Measurements from ENCODE around the gene SLC51B.
A peak's percentile ranks its signal among the peaks of the same experiment; 100 is the strongest.
"Not testable (repeated sequence)": the region's sequence is repeated elsewhere in the genome, so short reads cannot be mapped to it uniquely, and the experiment has no call there.

SLC51B gene

DNA sequence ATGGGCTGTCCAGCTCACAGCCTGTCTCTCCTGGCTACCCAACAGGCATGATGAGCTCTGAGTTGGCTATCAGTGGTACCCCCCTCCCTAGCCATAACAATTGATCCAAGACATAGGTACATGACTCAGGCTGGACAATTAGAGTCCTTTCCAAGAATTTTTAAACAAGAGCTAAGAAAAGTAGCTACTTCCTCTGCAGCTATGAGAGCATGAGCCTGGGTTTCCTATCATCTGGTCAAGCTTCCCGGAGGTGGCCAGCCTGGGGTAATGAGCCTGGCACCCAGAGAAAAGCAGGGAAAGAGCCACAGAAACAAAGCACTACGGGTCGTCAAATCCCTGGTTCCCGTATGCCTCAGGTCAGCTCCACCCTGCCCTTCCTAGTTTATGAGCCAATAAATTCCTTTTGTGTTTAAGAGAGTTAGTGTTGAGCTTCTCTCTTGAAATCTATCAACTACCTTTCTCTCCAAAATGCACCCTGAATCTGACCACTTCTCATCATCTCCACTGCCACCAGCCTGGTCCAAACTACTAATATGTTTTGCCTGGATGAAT, 2.3 kb upstream of the SLC51B start:
- DNase-seq = no peak

DNA sequence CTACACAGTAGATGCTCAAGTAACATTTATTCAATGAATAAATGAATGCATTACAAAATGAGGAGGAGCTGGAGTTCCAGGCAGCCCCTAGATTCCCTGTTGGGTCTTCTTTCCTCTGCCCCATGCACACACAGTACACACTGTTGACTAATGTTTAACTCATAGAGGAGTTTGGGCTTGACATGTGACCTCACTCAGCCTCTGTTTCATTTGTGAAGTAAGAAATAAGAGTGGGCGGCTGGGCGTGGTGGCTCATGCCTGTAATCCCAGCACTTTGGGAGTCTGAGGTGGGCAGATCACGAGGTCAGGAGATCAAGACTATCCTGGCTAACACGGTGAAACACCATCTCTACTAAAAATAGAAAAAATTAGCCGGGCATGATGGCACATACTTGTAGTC, 969 bp upstream of the SLC51B start:
- not testable (repeated sequence) for DNase-seq

DNA sequence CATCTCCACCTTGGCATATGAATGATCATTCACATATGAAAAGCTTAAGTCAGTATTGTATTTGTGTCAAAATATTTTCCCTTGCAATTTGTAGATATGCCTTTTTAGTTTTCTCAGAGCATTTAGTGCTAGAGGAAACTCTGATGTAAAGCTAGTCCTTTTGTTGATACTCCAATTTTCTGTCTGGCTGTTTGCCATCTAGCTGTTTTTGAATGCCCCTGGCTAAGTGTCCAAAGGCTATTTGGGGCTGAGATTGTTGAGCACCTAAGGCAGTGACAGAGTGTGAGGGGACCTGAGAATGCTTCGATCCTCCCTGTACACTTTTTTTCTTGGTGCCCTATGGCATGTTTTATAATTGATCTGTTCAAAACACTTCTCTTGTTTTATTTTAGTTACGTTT, 3.1 kb downstream of the SLC51B start:
- DNase-seq = no peak

DNA sequence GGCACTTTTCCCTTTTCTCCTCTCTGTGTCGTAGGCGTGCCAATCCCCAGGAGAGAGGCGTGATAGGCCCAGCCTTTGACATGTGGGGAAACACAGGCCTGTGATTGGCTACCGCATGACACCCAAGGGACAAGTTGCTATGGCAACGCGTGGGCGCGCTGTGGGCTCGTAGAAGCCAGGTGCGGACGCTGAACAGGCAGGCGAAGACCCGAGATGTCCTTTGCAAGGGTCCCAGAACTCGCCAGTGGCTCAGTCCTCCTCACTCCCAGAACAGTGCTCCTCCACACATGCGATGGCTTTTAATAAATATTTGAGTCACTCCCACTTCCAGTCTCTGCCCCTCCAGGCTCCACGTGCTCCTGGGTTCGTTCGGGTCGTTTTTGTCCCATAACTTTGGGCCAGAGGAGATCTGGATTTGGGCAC, 4.2 kb downstream of the SLC51B start:
- peak; percentile 92 for DNase-seq

DNA sequence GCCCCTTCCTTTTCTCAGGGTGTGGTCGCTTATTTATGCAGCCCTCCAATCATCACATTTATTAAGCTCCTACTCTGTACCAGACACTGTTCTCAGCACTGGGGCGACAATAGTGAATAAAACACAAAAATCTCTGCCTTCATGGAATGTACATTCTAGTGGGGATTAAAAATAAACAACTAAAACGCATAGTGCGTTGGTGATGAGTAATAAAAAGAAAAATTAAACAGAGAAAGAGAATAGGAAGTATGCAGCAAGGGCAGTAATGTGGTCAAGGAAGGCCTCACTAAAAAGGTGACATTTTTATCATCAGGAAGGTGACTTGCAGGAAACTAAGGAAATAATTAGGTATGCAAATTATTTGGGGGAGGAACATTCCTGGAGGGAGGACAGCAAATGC, 5.1 kb downstream of the SLC51B start:
- no peak for DNase-seq

DNA sequence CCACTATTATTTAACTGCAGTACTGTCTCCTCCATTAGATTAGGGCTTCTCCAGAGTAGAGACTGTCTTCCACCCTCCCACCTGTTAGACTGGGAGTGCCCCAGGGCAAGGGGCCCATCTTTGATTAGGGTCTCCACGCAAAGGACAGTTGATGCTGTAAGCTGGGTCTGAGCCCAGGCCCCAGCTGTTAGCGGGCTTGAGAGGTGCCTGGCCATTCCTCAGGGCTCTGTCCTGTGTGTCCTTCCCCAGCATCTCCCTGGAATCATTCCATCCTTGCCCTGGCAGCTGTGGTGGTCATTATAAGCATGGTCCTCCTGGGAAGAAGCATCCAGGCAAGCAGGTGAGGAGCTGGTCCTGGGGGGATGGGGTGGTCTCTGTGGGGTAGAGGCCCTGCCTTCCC, 6.1 kb downstream of the SLC51B start:
- DNase-seq = no peak

DNA sequence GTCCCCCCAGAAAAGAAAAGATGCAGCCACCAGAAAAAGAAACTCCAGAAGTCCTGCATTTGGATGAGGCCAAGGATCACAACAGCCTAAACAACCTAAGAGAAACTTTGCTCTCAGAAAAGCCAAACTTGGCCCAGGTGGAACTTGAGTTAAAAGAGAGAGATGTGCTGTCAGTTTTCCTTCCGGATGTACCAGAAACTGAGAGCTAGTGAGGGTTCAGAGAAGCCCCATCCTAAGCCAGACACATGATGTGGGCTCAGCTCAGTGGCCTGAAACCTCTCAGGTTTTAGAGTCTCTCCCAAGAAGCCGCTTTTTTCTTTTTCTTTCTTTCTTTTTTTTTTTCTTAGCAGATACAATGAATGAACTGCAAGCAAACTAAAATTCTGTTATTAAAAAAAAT, 7.8 kb downstream of the SLC51B start:
- no peak for DNase-seq

DNA sequence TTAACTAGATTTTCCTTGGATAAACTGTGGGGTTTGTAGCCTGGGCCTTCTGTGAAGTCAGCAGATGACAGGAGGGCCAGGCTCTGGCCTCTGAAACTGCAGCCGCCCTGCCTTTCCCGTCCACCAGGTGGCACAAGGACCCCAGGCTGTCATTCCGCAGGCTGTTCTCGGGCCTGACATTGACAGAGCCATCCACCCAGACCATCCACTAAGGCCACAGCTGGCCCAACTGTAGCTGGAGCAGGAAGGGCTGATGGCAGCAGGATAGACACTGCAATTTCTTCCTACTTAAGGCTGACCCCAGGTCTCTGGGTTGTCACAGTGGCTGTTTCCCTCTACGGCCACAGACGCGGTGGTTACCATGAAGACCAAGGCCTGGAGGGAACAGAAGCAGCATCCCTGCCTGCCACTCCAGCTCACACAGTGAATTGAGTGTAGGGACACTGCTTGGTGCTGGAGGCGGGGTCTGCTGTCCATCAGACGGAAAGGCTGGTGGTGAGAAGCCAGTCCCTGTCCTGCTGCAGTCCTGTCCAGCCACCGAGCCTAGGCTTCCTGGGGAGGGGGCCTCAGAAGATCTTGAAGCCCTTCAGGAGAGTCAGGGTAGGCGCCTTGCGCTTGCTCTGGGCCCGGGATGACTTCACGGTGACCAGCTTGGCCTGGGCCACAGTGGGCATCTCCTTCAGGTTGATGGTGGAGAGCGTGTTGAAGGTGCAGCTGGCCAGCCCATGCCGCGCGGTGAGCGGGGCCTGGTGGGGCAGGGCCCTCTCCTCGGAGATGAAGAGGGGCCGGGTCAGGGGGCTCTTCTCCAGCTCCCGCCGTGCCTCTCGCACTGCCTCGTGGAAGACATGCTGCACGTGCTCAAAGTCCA, 9.4 kb downstream of the SLC51B start:
- peak; percentile 51 for DNase-seq

DNA sequence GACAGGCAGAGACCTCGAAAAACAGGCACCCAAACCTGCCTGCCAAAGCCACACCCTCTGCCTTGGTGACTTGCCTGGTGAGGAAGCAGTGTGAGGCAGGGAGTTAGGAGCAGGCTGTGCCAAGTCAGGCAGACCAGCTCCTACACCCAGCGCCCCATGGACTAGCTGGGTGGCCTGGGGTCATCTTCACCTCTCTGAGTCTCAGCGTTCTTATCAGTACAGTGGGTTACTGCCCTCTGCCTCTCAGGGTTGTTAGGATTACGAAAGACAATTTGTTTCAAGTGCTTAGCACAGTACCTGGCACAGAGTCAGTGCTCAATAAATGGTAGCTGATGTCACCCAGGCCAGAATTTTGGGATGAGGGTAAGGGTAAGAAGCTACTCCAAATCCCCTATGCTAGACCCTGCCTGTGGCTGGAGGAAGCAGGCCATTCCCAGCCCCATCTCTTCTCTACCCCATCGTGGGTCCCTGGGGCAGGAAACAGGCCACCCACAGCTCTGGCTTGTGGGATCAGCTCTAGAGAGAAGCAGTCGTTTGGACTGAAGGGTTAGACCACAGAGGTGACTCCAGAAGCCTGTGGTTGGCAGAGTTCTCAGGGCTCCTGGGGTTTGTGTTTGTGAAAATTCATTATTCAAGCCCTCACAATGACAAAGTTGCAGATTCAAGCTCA, 10.1 kb downstream of the SLC51B start:
- DNase-seq = no peak

DNA sequence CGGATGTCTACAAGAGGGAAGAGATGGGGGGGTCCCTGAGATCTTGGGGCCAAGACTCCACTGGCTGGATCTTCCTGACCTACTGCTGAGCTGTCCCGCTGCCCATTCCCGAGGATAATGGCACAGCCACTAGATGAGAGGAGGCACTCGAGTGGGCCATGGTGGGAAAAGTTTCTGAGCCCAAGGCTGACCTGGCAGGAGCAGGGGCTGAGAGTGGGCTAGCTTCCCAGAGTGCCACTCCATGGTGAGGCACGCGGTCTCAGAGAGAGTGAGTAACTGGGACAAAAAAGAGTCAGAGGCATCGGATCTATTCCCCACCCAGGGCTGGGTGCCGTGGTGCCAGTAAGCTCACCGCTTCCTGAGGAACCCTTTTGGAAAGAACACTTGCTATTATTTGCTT, 10.9 kb downstream of the SLC51B start:
- DNase-seq = no peak

DNA sequence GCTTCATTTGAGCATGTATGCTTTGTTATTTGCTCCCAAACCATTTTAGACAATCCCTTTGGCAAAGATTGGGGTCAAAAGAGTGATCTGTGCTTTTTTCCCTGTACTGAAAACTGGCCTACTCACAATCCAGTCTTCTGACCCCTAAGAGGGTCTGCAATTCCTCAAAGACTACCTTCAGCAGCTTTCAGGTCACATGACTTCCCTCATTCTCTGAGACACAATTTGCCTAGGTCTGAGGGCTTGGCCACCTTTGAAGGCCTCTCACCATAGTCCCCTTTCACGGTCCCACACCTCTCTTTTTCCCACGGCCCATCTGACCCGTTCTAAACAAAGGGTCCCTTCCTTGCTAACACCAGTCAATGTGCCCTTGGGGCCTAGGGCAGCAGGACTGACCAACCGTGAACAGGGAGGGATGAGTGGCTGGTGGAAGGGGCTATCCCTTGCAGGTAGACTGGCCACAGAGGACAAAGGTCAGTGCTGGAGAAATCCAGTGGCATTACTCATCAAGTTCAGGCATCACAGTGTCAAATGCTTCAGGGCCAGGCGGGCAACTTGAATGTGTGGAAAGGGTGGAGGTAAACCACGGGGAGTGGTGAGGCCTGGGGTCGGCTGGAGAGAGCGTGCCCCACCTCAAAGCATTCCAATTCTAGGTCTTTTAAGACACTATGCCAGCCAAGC, 11.8 kb downstream of the SLC51B start:
- DNase-seq = no peak

DNA sequence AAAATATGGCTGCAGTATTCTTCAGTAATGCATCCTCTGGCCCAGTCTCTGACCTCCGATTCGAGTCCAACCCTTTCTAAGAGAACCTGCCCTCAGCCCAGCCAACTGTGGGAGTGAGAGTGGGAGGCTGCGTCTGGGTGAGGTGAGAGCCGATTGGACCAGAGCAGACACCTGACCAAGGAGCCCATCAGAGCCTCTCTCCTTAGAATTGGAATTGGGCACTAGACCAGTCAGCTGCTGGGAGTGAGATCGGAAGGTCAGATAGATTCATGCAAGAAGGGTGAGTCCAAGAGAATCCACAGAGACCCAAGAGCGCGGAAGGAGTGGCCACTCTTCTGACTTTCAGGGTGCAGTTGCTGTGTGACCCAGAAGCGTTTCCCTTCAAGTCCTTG, 12.4 kb downstream of the SLC51B start:
- DNase-seq = no peak

DNA sequence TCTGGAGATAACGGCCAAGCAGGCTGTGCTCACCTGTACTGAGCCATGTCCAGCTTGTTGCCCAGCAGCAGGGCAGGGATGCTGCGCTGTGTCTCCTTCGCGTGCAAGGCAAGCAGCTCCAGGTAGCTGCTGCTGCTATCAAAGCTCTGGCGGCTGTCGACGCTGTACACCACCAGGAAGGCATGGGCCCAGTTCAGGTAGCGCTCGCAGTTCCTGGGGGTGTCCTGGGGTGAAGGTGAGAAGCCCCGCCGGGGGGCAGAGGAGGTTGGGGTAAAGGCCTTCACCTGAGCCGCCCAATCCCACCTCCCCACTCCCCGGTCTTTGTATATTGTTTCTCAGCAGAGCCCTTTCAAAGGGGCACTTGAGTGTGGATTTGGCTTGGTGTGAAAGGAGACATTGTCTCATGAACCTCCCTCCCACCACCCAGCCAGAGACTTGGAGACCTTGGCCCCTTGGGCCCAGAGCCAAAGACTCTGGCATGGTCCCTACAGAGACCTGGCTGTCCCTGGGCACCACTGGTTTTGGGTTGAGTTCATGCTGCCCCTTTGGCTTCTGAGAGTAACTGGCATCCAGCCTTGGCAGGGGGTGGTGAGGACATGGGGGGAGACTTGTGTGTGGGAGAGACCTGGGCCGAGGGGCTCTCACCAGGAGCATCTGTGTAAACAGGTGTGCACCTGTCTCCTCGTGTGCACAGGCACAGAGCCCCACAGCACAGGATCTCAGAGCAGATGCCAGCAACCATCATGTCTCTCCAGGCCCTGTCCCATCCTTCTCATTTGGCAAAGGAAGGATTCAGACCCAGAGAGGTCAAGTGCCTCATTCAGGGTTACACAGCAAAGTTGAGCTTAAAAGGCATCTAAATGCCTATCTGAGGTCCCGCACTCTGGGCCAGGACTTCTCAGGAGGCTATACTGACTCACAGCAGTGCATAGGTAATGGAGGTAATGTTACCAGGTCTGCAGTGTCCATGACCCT, 13.5 kb downstream of the SLC51B start:
- no peak for DNase-seq

DNA sequence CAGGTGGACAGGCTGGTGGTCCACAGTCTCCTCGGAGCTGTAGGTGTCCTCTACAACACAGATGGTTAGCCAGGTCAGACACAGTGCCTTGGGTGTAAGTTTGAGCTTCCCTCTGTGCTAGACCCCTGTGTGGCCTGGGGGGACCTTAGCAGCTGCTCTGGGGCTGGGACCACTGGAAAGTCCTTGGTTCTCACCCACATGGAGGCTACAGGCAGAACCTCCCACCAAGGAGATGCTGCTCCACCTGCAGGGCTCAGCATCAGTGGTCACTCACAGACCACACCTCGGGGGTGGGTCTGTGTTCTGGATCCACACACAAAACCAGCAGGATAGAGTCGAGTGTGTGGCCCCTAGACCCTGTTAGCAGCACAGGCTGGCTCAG, 14.2 kb downstream of the SLC51B start:
- DNase-seq = no peak

DNA sequence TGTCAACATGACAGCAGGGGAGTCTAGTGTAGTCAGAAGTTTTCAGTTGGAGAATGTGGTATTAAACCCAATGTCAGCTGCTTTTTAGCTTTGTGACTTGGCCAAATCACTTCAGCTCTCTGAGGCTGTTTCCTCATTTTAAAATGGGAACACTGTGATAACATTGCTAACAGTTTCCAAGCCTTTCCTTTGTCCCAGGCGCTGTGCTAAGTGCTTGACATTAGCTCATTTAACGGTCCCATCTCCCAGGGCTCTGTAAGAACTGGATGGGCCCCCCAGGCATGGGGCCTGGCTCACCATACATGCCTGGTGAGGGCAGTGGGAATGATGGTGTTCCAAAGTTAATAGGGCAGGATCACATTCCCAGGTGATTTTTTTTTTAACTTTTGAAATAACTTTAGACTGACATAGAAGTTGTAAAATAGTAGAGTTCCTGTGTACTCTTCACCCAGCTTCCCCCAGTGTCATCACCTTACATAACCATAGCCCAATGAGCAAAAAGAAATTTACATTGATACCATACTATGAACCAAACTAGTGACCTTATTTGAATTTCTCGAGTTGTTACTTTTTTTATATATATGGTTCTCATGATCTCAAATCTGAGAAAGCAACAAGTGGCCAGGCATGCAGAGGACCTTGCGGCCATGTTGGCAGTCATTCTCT, 14.9 kb downstream of the SLC51B start:
- no peak for DNase-seq

DNA sequence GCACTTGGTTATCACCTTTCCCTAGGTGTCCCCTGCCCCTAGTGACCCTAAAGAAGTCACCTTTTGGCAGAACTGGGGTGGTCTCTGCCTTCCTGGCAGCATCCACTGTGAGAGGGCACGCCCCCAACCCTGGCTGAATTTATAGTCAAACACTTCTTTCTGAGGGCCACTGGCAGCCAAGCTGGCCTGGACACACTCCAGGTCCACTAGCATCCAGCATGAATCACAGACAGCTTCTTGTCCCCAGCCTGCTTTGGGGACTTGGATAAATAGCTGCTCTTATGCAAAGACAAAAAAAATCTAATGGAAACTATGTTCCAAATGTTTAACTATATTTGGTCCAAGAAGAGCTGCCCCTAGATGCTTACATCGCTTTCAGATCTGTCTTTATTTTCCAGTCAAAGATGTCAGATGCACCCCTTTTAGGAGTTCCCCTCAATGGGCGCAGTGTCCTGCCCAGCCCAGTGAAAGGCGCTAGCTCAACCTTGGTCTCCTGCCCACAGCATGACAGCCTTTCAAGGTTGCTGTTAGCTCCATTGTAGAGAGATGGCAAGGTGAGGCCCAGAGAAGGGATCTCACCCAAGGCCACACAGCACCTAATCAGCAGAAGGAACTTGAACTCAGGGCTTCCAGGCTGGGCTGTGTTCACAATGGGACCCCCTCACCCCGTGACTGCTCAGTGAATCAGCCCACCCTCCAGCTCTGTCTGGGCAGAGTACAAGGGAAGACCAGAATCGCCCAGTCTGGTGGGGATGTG, 15.6 kb downstream of the SLC51B start:
- DNase-seq = no peak

DNA sequence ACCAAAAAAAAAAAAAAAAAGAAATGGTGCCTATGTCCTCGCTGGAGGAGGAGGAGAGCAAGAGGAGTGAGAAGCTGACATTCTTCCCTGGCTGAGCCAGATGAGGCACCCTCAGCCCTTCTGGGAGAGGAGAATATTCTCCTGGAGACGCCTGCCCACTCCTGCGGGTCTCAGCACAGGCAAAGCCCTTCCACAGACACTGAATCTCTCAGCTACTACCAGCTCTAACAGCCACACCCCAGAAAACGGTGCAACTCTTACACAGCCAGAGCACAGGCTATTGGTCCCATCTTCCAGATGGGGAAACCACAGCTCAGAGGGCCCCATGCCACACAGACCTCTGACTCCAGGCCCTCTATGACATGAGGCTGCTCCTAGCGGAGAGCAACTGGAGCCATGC, 16.9 kb downstream of the SLC51B start:
- no peak for DNase-seq

DNA sequence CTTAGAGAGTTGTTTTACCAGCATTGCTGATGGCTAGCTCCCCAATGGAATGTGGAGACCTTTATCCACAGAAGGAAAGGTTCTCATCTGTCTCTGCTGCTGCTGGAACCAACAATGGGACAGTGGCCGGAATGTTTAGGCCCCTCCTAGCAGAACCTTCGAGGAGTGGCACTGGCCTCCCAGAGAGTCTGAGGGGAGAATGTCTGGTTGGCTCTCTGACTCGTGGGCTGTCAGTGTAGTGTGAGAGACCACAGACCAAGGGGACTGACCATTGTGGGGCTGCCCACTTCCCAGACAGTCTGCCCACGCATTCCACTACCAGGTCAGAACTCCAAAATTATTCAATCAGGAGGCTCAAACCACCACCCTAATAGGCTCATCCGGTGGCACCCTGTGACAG, 17.5 kb downstream of the SLC51B start:
- no peak for DNase-seq

DNA sequence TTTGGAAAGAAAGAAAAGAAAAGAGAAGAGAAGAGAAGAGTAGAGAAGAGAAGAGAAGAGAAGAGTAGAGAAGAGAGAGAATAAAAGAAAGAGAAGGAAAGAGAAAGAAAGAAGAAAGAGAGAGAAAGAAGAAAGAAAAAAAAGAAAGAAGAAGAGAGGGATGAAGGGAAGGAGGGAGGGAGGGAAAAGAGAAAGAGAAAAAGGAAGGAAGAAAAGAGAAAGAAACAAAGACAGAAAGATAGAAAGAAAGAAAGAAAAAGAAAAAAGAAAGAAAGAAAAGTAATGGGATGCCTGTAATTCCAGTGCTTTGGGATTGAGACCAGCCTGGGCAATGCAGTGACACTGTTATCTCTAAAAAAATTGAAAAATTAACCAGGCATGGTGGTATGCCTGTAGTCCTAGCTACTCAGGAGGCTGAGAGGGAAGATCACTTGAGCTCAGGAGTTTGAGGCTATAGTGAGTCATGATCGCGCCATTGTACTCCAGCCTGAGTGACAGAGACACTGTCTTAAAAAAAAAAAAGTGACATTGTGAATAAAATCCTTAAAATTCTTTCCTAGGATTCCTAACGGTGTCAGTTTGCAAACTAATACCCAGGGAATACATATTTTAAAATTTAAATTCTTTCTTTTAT, 20.9 kb downstream of the SLC51B start:
- no peak for DNase-seq

DNA sequence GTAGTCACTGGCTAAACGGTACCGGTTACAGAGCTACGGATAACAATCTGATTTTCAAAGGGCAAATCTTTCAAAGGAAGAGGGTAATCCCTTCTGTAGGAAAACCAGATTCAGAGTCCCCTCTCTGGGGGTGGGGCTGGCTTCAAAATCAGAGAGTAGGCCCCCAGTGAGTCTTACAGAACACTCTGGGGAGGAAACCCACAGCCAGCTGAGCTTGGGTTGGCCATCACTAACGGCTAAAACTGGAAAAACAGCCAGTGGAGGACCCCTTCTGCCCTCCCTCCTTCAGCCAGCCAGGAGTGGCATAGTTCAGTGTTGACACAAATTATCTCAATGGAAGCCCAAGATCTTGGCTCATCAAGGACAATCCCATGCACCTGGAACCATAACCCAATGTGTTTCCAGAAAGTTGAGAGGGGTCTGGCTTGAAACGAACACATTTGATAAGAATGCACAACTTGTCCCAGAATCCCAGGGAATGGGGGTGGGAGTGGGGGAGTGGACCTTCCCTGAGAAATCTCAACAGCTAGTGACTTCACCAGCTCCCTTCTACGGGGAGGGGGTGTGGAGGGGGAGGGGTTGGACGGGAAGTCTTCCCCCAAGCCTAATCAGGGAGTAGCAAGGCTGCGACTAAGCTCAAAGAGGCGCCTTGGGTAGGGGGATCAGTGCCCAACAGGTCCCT, 21.6 kb downstream of the SLC51B start:
- no peak for DNase-seq
